Stimulated activated CD4-positive, alpha-beta T cell treated with anti-CD3 and anti-CD28 coated beads, Interleukin-12 subunit alpha, Interleukin-12 subunit beta, amount 100 ng/mL, for 24 hours (primary cell): Measurements from ENCODE around the gene SLC1A2.

Source experiments
- DNase-seq, 2 experiments: peaks; one replicate each; pipeline ENCODE4 v3.0.0-alpha.2; 2020; ENCODE audit warnings: low read depth in 2 of 2

Gene SLC1A2

GRCh38 chr11:35272391-35272902, 146.9 kb downstream of the SLC1A2 start:
- DNase-seq = peak; percentile 20 to 41

GRCh38 chr11:35271031-35271430, 148.3 kb downstream of the SLC1A2 start:
- DNase-seq = no peak

GRCh38 chr11:35270342-35270741, 149.0 kb downstream of the SLC1A2 start:
- no peak for DNase-seq

GRCh38 chr11:35267504-35267903, 151.9 kb downstream of the SLC1A2 start:
- DNase-seq = no peak

- DNase-seq = no peak
Observed at GRCh38 chr11:35265755-35266454, 153.5 kb downstream of the SLC1A2 start.

GRCh38 chr11:35262735-35263134, 156.6 kb downstream of the SLC1A2 start:
- no peak for DNase-seq

GRCh38 chr11:35262056-35262455, 157.3 kb downstream of the SLC1A2 start:
- no peak for DNase-seq

GRCh38 chr11:35261197-35261596, 158.2 kb downstream of the SLC1A2 start:
- DNase-seq = no peak

- DNase-seq = no peak
Observed at GRCh38 chr11:35260342-35260985, 158.9 kb downstream of the SLC1A2 start.

GRCh38 chr11:35259529-35259928, 159.8 kb downstream of the SLC1A2 start:
- DNase-seq = no peak

- no peak for DNase-seq
Observed at GRCh38 chr11:35257281-35257680, 162.1 kb downstream of the SLC1A2 start.

GRCh38 chr11:35256296-35256695, 163.1 kb downstream of the SLC1A2 start:
- no peak for DNase-seq

GRCh38 chr11:35255514-35255913, 163.8 kb downstream of the SLC1A2 start:
- no peak for DNase-seq

- DNase-seq = no peak
Observed at GRCh38 chr11:35253237-35253636, 166.1 kb downstream of the SLC1A2 start.

GRCh38 chr11:35250621-35251020, 168.7 kb downstream of the SLC1A2 start:
- no peak for DNase-seq

GRCh38 chr11:35250192-35250591, 169.2 kb downstream of the SLC1A2 start:
- no peak for DNase-seq

GRCh38 chr11:35248558-35249323, 170.6 kb downstream of the SLC1A2 start:
- no peak for DNase-seq

- DNase-seq = no peak
Observed at GRCh38 chr11:35247863-35248262, 171.5 kb downstream of the SLC1A2 start.

- DNase-seq = no peak
Observed at GRCh38 chr11:35247428-35247827, 171.9 kb downstream of the SLC1A2 start.

- DNase-seq = no peak
Observed at GRCh38 chr11:35246745-35247144, 172.6 kb downstream of the SLC1A2 start.

- DNase-seq = no peak
Observed at GRCh38 chr11:35245786-35246185, 173.6 kb downstream of the SLC1A2 start.

GRCh38 chr11:35245056-35245455, 174.3 kb downstream of the SLC1A2 start:
- no peak for DNase-seq

- no peak for DNase-seq
Observed at GRCh38 chr11:35243774-35244173, 175.6 kb downstream of the SLC1A2 start.
